ENCODE results near the gene HPSE2. TPM values are rescaled to one million over a fixed set of nuclear protein-coding genes. Genes with fewer than 3 reads are reported as not detected.

HPSE2 gene
- total RNA-seq, 1 donor from 2014 or later, result 0.10 TPM

- H3K4me3 Mint-ChIP-seq (ENCODE audit: low read depth), result no peak overlapping the region
- TF ChIP-seq CTCF (IDR thresholded peaks at IDR 0.05; ENCODE audit: unreplicated experiment), result no peak
- DNase-seq (ENCODE audit: low spot score, unreplicated experiment), result no peak
- peaks cover 9% of the 10 kb centered on the region for H3K9me3 Mint-ChIP-seq (ENCODE audit: low read depth)
- no peak overlapping the region for H3K27ac Mint-ChIP-seq
- peaks cover 41% of the 10 kb centered on the region for H3K36me3 Mint-ChIP-seq (ENCODE audit: insufficient read depth)
- no peaks in the 10 kb centered on the region for H3K27me3 Mint-ChIP-seq
- no peaks in the 10 kb centered on the region for H3K4me1 Mint-ChIP-seq (ENCODE audit: low read depth)
Observed at GRCh38 chr10:98430427-98430826, 805.2 kb downstream of the HPSE2 start.

GRCh38 chr10:98429320-98430072, 806.2 kb downstream of the HPSE2 start:
- H3K4me1 Mint-ChIP-seq (ENCODE audit: low read depth), result no peaks in the 10 kb centered on the region
- no peak for DNase-seq (ENCODE audit: low spot score, unreplicated experiment)
- H3K36me3 Mint-ChIP-seq (ENCODE audit: insufficient read depth), result peaks cover 35% of the 10 kb centered on the region
- H3K27ac Mint-ChIP-seq, result no peak overlapping the region
- H3K27me3 Mint-ChIP-seq, result no peaks in the 10 kb centered on the region
- H3K9me3 Mint-ChIP-seq (ENCODE audit: low read depth), result peaks cover 9% of the 10 kb centered on the region
- no peak for TF ChIP-seq CTCF (IDR thresholded peaks at IDR 0.05; ENCODE audit: unreplicated experiment)
- H3K4me3 Mint-ChIP-seq (ENCODE audit: low read depth), result no peak overlapping the region

GRCh38 chr10:98427011-98427515, 808.6 kb downstream of the HPSE2 start:
- no peaks in the 10 kb centered on the region for H3K4me1 Mint-ChIP-seq (ENCODE audit: low read depth)
- H3K27ac Mint-ChIP-seq, result no peak overlapping the region
- no peak overlapping the region for H3K4me3 Mint-ChIP-seq (ENCODE audit: low read depth)
- H3K27me3 Mint-ChIP-seq, result no peaks in the 10 kb centered on the region
- no peak for TF ChIP-seq CTCF (IDR thresholded peaks at IDR 0.05; ENCODE audit: unreplicated experiment)
- H3K36me3 Mint-ChIP-seq (ENCODE audit: insufficient read depth), result peaks cover 16% of the 10 kb centered on the region
- H3K9me3 Mint-ChIP-seq (ENCODE audit: low read depth), result peaks cover 3% of the 10 kb centered on the region
- DNase-seq (ENCODE audit: low spot score, unreplicated experiment), result no peak

DNA sequence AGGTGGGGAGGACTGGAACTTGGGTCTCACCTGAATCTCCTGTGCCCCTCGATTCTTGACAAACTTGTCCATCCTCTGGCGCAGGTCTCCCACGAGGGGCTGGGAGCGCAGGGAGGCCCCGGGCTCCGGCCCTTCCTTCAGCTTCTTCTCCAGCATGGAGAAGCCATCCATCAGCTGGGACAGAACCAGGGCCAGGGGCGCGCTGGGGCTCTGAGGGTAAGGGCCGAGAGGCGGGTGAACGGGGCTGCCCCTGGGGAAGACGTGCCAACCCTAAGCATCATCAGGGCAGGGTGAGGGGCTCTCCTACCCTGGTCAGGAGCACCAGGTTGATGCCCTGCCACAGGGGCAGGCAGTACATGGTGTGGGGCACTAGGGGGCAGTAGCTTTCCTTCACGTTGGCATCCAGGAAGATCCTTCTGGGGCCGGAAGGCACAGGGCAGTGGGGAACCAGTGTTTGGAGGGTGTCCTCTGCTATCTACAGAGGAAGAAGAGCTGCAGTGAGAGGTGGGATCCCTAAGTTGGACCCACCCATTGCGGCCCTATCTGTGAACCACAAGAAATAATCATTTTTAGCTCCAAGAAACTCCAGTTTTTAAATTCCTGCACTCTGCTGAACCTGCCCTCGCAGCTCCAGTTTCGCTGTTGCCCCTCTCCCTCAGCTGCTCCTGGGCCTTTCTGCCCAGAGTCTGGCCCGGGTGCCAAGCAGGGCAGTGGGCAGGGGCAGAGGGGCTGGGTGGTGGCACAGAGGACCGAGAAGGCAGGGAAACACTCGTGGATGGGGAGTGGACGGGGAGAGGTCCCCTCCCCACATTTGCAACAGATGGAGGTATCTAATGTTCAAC, 809.9 kb downstream of the HPSE2 start:
- Mint-ChIP-seq H3K27ac (no peak overlapping the region), H3K4me3 (ENCODE audit: low read depth) (no peak overlapping the region), H3K9me3 (ENCODE audit: low read depth) (no peaks in the 10 kb centered on the region), H3K27me3 (no peaks in the 10 kb centered on the region), H3K4me1 (ENCODE audit: low read depth) (no peaks in the 10 kb centered on the region), H3K36me3 (ENCODE audit: insufficient read depth) (peaks cover 5% of the 10 kb centered on the region)
- no peak for DNase-seq (ENCODE audit: low spot score, unreplicated experiment)
- peak; percentile 68 for TF ChIP-seq CTCF (IDR thresholded peaks at IDR 0.05; ENCODE audit: unreplicated experiment)
